ENCODE results near the gene ACTR1A. TPM values are rescaled to one million over a fixed set of nuclear protein-coding genes. Genes with fewer than 3 reads are reported as not detected.
A peak's percentile ranks its signal among the peaks of the same experiment; 100 is the strongest.

The ACTR1A gene
- total and polyA plus RNA-seq, 9 of the 15 experiments (the other 6 are each of a cell fraction or from before 2014, with no cell fraction given), result 36.3 to 77.2 (median 49.6) TPM

GRCh38 chr10:102450374-102451104 lies 52.0 kb downstream of the ACTR1A start (continued):
- TF ChIP-seq JUN (IDR thresholded peaks at IDR 0.05; ENCODE audit: borderline replicate concordance, low read depth, low read length) (peak; percentile 13; the same call in 1 of the 2 replicates), JUN (CRISPR knock-in tag; IDR thresholded peaks at IDR 0.05; ENCODE audit: borderline replicate concordance) (peak; percentile 68; the same call in 1 of the 2 replicates), ZBED1 (IDR thresholded peaks at IDR 0.05) (no peak), SAFB (IDR thresholded peaks at IDR 0.05; ENCODE audit: borderline replicate concordance, low read depth, low read length) (peak; percentile 38; the same call in 1 of the 2 replicates), TAF1 (IDR thresholded peaks at IDR 0.05; ENCODE audit: control insufficient read depth, extremely low read depth, insufficient read depth, low read length, severe bottlenecking) (peak; percentile 55), HEY1 (CRISPR knock-in tag; IDR thresholded peaks at IDR 0.05; ENCODE audit: borderline replicate concordance) (no peak), SIN3A (IDR thresholded peaks at IDR 0.05; ENCODE audit: borderline replicate concordance in 2 of 2, control insufficient read depth in 1 of 2, low read depth in 2 of 2, low read length in 2 of 2) (no peak; a peak in 1 of 4 replicates), REST (IDR thresholded peaks at IDR 0.05; ENCODE audit: borderline replicate concordance) (peak; percentile 26; the same call in 1 of the 2 replicates), REST (CRISPR knock-in tag; IDR thresholded peaks at IDR 0.05; ENCODE audit: low read depth) (peak; percentile 83; the same call in 1 of the 2 replicates), NR3C1 (CRISPR knock-in tag; IDR thresholded peaks at IDR 0.05) (no peak), ZNF239 (CRISPR knock-in tag; IDR thresholded peaks at IDR 0.05) (no peak), ZZZ3 (IDR thresholded peaks at IDR 0.05) (no peak), ZNF184 (CRISPR knock-in tag; IDR thresholded peaks at IDR 0.05) (no peak), TSC22D4 (tag; IDR thresholded peaks at IDR 0.05) (no peak), BHLHE40 (IDR thresholded peaks at IDR 0.05; ENCODE audit: low read length) (peak; percentile 59; the same call in 1 of the 2 replicates), DLX4 (CRISPR knock-in tag; IDR thresholded peaks at IDR 0.05) (no peak), NCOR1 (IDR thresholded peaks at IDR 0.05) (no peak), ID3 (CRISPR knock-in tag; IDR thresholded peaks at IDR 0.05) (no peak), ID3 (tag; IDR thresholded peaks at IDR 0.05) (peak; percentile 56; the same call in 1 of the 2 replicates), MTA2 (IDR thresholded peaks at IDR 0.05; ENCODE audit: low read depth) (no peak), HDAC3 (IDR thresholded peaks at IDR 0.05; ENCODE audit: borderline replicate concordance, partially characterized antibody) (no peak)
